Neural cell (in vitro differentiated cells): ENCODE measurements around the gene SHB. TPM values are rescaled to one million over a fixed set of nuclear protein-coding genes. Genes with fewer than 3 reads are reported as not detected.

Source experiments
- H2AFZ ChIP-seq: fragments of 200-600, 300-800 bp; sonication (generic), shearing (Covaris generic); 2 replicates; pipeline ENCODE4 v1.6.0; 2014; ENCODE audit warnings: low read depth, mild to moderate bottlenecking, antibody characterized with exemption, low read length, moderate library complexity
- H3F3A ChIP-seq: fragments of 200-600 bp; shearing (Covaris generic); 2 replicates; pipeline ENCODE4 v1.6.1; 2016; ENCODE audit warnings: mild to moderate bottlenecking, moderate library complexity, mixed read lengths, antibody characterized with exemption, low read length; ENCODE audit not compliant: insufficient read depth, poor library complexity, severe bottlenecking
- H3K27ac ChIP-seq: fragments of 200-600, 300-800 bp; sonication (generic), shearing (Covaris generic); 2 replicates; pipeline ENCODE4 v1.5.1; 2014; ENCODE audit warnings: mild to moderate bottlenecking, low read length, moderate library complexity
- H3K27me3 ChIP-seq: fragments of 300-800, 200-600 bp; sonication (generic), shearing (Covaris generic); 2 replicates; pipeline ENCODE4 v1.6.0; 2014; ENCODE audit warnings: mild to moderate bottlenecking, low read depth, low read length, moderate library complexity; ENCODE audit not compliant: insufficient read depth
- H3K36me3 ChIP-seq: fragments of 300-800, 200-600 bp; sonication (generic), shearing (Covaris generic); 2 replicates; pipeline ENCODE4 v1.5.1; 2014; ENCODE audit warnings: mild to moderate bottlenecking, antibody characterized with exemption, low read length, moderate library complexity; ENCODE audit not compliant: insufficient read depth
- H3K4me2 ChIP-seq: fragments of 300-800, 200-600 bp; sonication (generic), shearing (Covaris generic); 2 replicates; pipeline ENCODE4 v1.6.0; 2014; ENCODE audit warnings: mild to moderate bottlenecking, low read length
- H3K4me3 ChIP-seq: fragments of 300-800, 200-600 bp; sonication (generic), shearing (Covaris generic); 2 replicates; pipeline ENCODE4 v1.5.1; 2014; ENCODE audit warnings: mild to moderate bottlenecking, low read length, moderate library complexity
- H3K79me2 ChIP-seq: fragments of 200-600 bp; shearing (Covaris generic); replicated peaks from 2 replicates; pipeline ENCODE4 v1.6.0; 2014; ENCODE audit warnings: mild to moderate bottlenecking, low read length, moderate library complexity; ENCODE audit not compliant: insufficient read depth
- H3K9ac ChIP-seq: fragments of 300-800, 200-600 bp; sonication (generic), shearing (Covaris generic); 2 replicates; pipeline ENCODE4 v1.6.1; 2016; ENCODE audit warnings: mild to moderate bottlenecking, low read length, mixed read lengths
- H3K9me2 ChIP-seq: fragments of 200-600 bp; shearing (Covaris generic); 2 replicates; pipeline ENCODE4 v1.6.1; 2016; ENCODE audit warnings: mild to moderate bottlenecking, low read length, mixed read lengths; ENCODE audit not compliant: insufficient read depth
- H3K9me3 ChIP-seq: fragments of 200-600, 300-800 bp; sonication (generic), shearing (Covaris generic); 2 replicates; pipeline ENCODE4 v1.6.1; 2016; ENCODE audit warnings: mild to moderate bottlenecking, mixed run types, low read length, moderate library complexity, mixed read lengths
- H4K20me1 ChIP-seq: fragments of 200-600 bp; shearing (Covaris generic); 2 replicates; pipeline ENCODE4 v1.6.1; 2016; ENCODE audit warnings: mild to moderate bottlenecking, mixed run types; ENCODE audit not compliant: insufficient read depth
- EP300 ChIP-seq: fragments of 450-650 bp; conservative IDR thresholded peaks from 2 replicates; pipeline ENCODE4 v1.6.1; 2014; ENCODE audit warnings: antibody characterized with exemption, mild to moderate bottlenecking, moderate library complexity; ENCODE audit not compliant: poor library complexity, severe bottlenecking
- EZH2 ChIP-seq: fragments of 200-600, 300-800 bp; shearing (Covaris generic), sonication (generic); IDR thresholded peaks from 2 replicates; pipeline ENCODE4 v1.6.1; 2014; ENCODE audit warnings: antibody characterized with exemption, low read length, borderline replicate concordance, mild to moderate bottlenecking; ENCODE audit not compliant: insufficient read depth, poor library complexity, severe bottlenecking
- MXI1 ChIP-seq: fragments of 450-650 bp; conservative IDR thresholded peaks from 2 replicates; pipeline ENCODE4 v1.6.1; 2014; ENCODE audit warnings: antibody characterized with exemption, mild to moderate bottlenecking; ENCODE audit not compliant: poor library complexity, severe bottlenecking
- POLR2AphosphoS5 ChIP-seq: IDR thresholded peaks from 2 replicates; pipeline ENCODE4 v1.6.1; 2012
- RAD21 ChIP-seq: fragments of 450-650 bp; conservative IDR thresholded peaks from 2 replicates; pipeline ENCODE4 v1.6.1; 2014; ENCODE audit warnings: antibody characterized with exemption, mild to moderate bottlenecking, moderate library complexity
- SMC3 ChIP-seq: fragments of 450-650 bp; conservative IDR thresholded peaks from 2 replicates; pipeline ENCODE4 v1.6.1; 2014; ENCODE audit warnings: antibody characterized with exemption, mild to moderate bottlenecking, moderate library complexity; ENCODE audit not compliant: poor library complexity
- TAF1 ChIP-seq: IDR thresholded peaks from 2 replicates; pipeline ENCODE4 v1.6.1; 2012; ENCODE audit warnings: low read depth
- polyA plus RNA-seq: library from polyadenylated mRNA; depleted of rRNA; stranded (reverse); fragments of >200 nt; gene quantifications from 2 replicates; pipeline ENCODE4 v1.2.3, GENCODE V29; 2014
- TF ChIP-seq, protein P1 (sequence below): IDR thresholded peaks from 2 replicates; pipeline ENCODE4 v1.6.1; 2012; ENCODE audit warnings: borderline replicate concordance
- TF ChIP-seq, protein P2 (sequence below): fragments of 450-650 bp; IDR thresholded peaks from 2 replicates; pipeline ENCODE4 v1.5.1; 2014; ENCODE audit warnings: antibody characterized with exemption, mild to moderate bottlenecking, moderate library complexity; ENCODE audit not compliant: poor library complexity, severe bottlenecking

Gene SHB
- polyA plus RNA-seq, 1 donor from 2014 or later: 17.5 TPM

DNA sequence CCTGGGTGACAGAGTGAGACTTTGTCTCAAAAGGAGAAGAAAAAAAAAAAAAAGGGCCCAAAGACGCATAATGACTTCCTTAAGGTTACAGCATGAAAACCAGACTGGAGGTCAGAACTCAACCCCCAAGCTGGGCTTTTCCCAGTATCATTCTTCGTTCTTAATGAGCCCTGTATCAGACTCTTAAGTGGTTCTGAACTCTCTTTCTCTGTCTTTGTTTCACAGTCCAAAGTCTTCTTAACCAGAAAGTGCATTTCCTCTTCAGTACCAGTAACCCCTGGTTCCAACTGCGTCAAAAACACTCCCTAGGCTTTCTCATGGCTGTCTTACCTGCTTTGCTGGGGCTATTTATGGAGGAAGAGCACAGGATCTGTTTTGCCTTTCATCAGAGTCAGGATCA lies 38.4 kb upstream of the SHB start:
- Histone ChIP-seq H3K4me2 (no peak overlapping the region), H2AFZ (no peak overlapping the region), H3K9me3 (no peaks in the 10 kb centered on the region), H3K36me3 (no peaks in the 10 kb centered on the region), H3K27me3 (no peaks in the 10 kb centered on the region), H3F3A (no peaks in the 10 kb centered on the region), H3K9me2 (no peaks in the 10 kb centered on the region), H3K9ac (no peak overlapping the region), H3K79me2 (no peaks in the 10 kb centered on the region), H3K27ac (no peak overlapping the region), H4K20me1 (no peaks in the 10 kb centered on the region), H3K4me3 (no peak overlapping the region)
- TF ChIP-seq POLR2AphosphoS5: no peak
- TF ChIP-seq TAF1: no peak
- no peak for TF ChIP-seq MXI1
- no peak for TF ChIP-seq RAD21
- no peak for TF ChIP-seq SMC3
- TF ChIP-seq, protein P1, sequence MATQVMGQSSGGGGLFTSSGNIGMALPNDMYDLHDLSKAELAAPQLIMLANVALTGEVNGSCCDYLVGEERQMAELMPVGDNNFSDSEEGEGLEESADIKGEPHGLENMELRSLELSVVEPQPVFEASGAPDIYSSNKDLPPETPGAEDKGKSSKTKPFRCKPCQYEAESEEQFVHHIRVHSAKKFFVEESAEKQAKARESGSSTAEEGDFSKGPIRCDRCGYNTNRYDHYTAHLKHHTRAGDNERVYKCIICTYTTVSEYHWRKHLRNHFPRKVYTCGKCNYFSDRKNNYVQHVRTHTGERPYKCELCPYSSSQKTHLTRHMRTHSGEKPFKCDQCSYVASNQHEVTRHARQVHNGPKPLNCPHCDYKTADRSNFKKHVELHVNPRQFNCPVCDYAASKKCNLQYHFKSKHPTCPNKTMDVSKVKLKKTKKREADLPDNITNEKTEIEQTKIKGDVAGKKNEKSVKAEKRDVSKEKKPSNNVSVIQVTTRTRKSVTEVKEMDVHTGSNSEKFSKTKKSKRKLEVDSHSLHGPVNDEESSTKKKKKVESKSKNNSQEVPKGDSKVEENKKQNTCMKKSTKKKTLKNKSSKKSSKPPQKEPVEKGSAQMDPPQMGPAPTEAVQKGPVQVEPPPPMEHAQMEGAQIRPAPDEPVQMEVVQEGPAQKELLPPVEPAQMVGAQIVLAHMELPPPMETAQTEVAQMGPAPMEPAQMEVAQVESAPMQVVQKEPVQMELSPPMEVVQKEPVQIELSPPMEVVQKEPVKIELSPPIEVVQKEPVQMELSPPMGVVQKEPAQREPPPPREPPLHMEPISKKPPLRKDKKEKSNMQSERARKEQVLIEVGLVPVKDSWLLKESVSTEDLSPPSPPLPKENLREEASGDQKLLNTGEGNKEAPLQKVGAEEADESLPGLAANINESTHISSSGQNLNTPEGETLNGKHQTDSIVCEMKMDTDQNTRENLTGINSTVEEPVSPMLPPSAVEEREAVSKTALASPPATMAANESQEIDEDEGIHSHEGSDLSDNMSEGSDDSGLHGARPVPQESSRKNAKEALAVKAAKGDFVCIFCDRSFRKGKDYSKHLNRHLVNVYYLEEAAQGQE: no peak
- TF ChIP-seq EZH2: no peak
- TF ChIP-seq EP300: no peak

DNA sequence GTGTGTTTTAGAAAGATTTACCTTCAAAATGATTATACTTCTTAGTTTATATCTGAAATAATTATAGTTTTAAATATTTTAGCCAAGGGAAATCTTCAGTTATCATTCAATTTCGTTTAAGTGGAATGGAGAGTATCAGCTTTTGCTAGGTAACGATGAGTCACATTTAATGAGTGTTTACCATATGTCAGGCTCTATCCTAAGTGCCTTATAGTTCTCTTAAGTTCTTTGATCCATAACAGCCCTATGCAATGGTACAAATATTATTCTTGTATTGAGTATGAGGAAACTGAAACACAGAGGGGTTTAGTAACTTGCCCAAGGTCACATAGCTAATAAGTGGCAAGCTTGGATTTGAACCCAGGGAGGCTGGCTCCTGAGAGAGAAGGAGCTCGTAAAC lies 37.5 kb upstream of the SHB start:
- no peaks in the 10 kb centered on the region for H3K36me3 ChIP-seq
- no peaks in the 10 kb centered on the region for H3K79me2 ChIP-seq
- no peaks in the 10 kb centered on the region for H4K20me1 ChIP-seq
- TF ChIP-seq POLR2AphosphoS5 (no peak), TAF1 (no peak)
- TF ChIP-seq, protein P2, sequence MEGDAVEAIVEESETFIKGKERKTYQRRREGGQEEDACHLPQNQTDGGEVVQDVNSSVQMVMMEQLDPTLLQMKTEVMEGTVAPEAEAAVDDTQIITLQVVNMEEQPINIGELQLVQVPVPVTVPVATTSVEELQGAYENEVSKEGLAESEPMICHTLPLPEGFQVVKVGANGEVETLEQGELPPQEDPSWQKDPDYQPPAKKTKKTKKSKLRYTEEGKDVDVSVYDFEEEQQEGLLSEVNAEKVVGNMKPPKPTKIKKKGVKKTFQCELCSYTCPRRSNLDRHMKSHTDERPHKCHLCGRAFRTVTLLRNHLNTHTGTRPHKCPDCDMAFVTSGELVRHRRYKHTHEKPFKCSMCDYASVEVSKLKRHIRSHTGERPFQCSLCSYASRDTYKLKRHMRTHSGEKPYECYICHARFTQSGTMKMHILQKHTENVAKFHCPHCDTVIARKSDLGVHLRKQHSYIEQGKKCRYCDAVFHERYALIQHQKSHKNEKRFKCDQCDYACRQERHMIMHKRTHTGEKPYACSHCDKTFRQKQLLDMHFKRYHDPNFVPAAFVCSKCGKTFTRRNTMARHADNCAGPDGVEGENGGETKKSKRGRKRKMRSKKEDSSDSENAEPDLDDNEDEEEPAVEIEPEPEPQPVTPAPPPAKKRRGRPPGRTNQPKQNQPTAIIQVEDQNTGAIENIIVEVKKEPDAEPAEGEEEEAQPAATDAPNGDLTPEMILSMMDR: no peak
- H3F3A ChIP-seq: no peaks in the 10 kb centered on the region
- H3K4me2 ChIP-seq: no peak overlapping the region
- no peak overlapping the region for H3K9ac ChIP-seq
- no peak overlapping the region for H3K4me3 ChIP-seq
- H2AFZ ChIP-seq: no peak overlapping the region
- H3K27me3 ChIP-seq: no peaks in the 10 kb centered on the region
- H3K27ac ChIP-seq: no peak overlapping the region
- no peaks in the 10 kb centered on the region for H3K9me3 ChIP-seq
- no peaks in the 10 kb centered on the region for H3K9me2 ChIP-seq

DNA sequence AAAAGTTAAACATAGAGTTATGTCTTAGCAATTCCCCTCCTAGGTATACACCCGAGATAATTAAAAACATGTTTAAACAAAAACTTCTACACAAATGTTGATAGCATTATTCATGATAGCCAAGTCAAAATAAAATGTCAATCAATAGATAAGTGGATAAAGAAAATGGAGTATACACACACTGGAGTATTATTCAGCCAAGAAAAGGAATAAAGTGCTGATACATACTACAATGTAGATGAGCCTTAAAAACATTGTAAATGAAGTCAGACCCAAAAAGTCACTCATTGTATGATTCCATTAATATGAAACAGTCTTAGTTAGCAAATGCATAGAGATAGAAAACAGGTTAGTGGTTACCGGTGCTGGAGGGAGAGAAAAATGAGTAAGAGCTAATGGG lies 34.3 kb upstream of the SHB start:
- no peaks in the 10 kb centered on the region for H3F3A ChIP-seq
- no peaks in the 10 kb centered on the region for H3K79me2 ChIP-seq
- H3K9ac ChIP-seq: no peak overlapping the region
- H3K27me3 ChIP-seq: no peaks in the 10 kb centered on the region
- H3K4me3 ChIP-seq: no peak overlapping the region
- H3K4me2 ChIP-seq: no peak overlapping the region
- no peaks in the 10 kb centered on the region for H3K9me2 ChIP-seq
- no peak overlapping the region for H2AFZ ChIP-seq
- H3K9me3 ChIP-seq: no peaks in the 10 kb centered on the region
- TF ChIP-seq SMC3 (no peak), POLR2AphosphoS5 (no peak), RAD21 (no peak), EZH2 (no peak), TAF1 (no peak), EP300 (no peak), MXI1 (no peak)
- TF ChIP-seq, protein P1: no peak
- TF ChIP-seq, protein P2: no peak
- no peaks in the 10 kb centered on the region for H3K36me3 ChIP-seq
- no peak overlapping the region for H3K27ac ChIP-seq
- no peaks in the 10 kb centered on the region for H4K20me1 ChIP-seq
